ENCODE results near the gene NRM. TPM values are rescaled to one million over a fixed set of nuclear protein-coding genes. Genes with fewer than 3 reads are reported as not detected.

Gene NRM
- total and polyA plus RNA-seq, 2 of the 13 experiments (the other 11 are each of a cell fraction or from before 2014, with no cell fraction given), result 12.5 to 16.0 TPM

- TF ChIP-seq ZNF614 (CRISPR knock-in tag; IDR thresholded peaks at IDR 0.05; ENCODE audit: borderline replicate concordance) (peak; percentile 83; the same call in 1 of the 2 replicates), FOSL2 (CRISPR knock-in tag; IDR thresholded peaks at IDR 0.05) (peak; percentile 70), ZNF18 (CRISPR knock-in tag; IDR thresholded peaks at IDR 0.05; ENCODE audit: insufficient replicate concordance) (peak; percentile 55), HDAC2 (CRISPR knock-in tag; IDR thresholded peaks at IDR 0.05) (peak; percentile 68; the same call in 1 of the 2 replicates), ETV6 (CRISPR knock-in tag; conservative IDR thresholded peaks at IDR 0.05) (peak; percentile 88; the same call in 1 of the 2 replicates), ZNF430 (CRISPR knock-in tag; IDR thresholded peaks at IDR 0.05) (no peak; the same call in 1 of the 2 replicates), GATAD1 (CRISPR knock-in tag; IDR thresholded peaks at IDR 0.05) (peak; percentile 77), HNRNPLL (IDR thresholded peaks at IDR 0.05; ENCODE audit: low read depth, low read length, poor library complexity, severe bottlenecking) (peak; percentile 77), ZNF235 (CRISPR knock-in tag; IDR thresholded peaks at IDR 0.05; ENCODE audit: borderline replicate concordance) (peak; percentile 70; the same call in 1 of the 2 replicates), ZNF160 (CRISPR knock-in tag; IDR thresholded peaks at IDR 0.05) (peak; percentile 74; the same call in 1 of the 2 replicates), SIN3B (IDR thresholded peaks at IDR 0.05; ENCODE audit: low read length) (peak; percentile 48; the same call in 1 of the 2 replicates), ZNF639 (CRISPR knock-in tag; conservative IDR thresholded peaks at IDR 0.05) (peak; percentile 45), CENPX (CRISPR knock-in tag; IDR thresholded peaks at IDR 0.05) (no peak), AHR (CRISPR knock-in tag; IDR thresholded peaks at IDR 0.05) (0 out of 2 replicates have a peak, but pooled peaks have one; percentile 33), ETV5 (CRISPR knock-in tag; IDR thresholded peaks at IDR 0.05; ENCODE audit: borderline replicate concordance) (peak; percentile 54; the same call in 1 of the 2 replicates), ZNF292 (CRISPR knock-in tag; IDR thresholded peaks at IDR 0.05; ENCODE audit: borderline replicate concordance, low read depth) (peak; percentile 87; the same call in 1 of the 2 replicates), EED (CRISPR knock-in tag; IDR thresholded peaks at IDR 0.05) (no peak), GZF1 (CRISPR knock-in tag; IDR thresholded peaks at IDR 0.05) (peak; percentile 81; the same call in 1 of the 2 replicates), KLF11 (CRISPR knock-in tag; IDR thresholded peaks at IDR 0.05) (peak; percentile 48; the same call in 1 of the 2 replicates), RXRA (CRISPR knock-in tag; IDR thresholded peaks at IDR 0.05) (peak; percentile 63), ELF1 (CRISPR knock-in tag; IDR thresholded peaks at IDR 0.05) (peak; percentile 66), ZBED4 (CRISPR knock-in tag; IDR thresholded peaks at IDR 0.05; ENCODE audit: borderline replicate concordance) (peak; percentile 30; the same call in 1 of the 2 replicates), HOXA5 (CRISPR knock-in tag; IDR thresholded peaks at IDR 0.05) (0 out of 2 replicates have a peak, but pooled peaks have one; percentile 55), ZNF124 (CRISPR knock-in tag; IDR thresholded peaks at IDR 0.05) (peak; percentile 79; the same call in 1 of the 2 replicates)
Observed at GRCh38 chr6:30678964-30679726, 11.6 kb downstream of the NRM start (continued).

Data from HepG2 (cell line).